ENCODE measurements around the gene SUFU. TPM values are rescaled to one million over a fixed set of nuclear protein-coding genes. Genes with fewer than 3 reads are reported as not detected.

The SUFU gene
- total and polyA plus RNA-seq, 2 of the 13 experiments (the other 11 are each of a cell fraction or from before 2014, with no cell fraction given) = 2.9 to 5.5 TPM

- FAIRE-seq (no peak), DNase-seq (ENCODE audit: low spot score) (no peak), ATAC-seq (no peak)
- Histone ChIP-seq H3K9me3 (ENCODE audit: low read length) (no peaks in the 10 kb centered on the region), H4K20me1 (ENCODE audit: insufficient read depth, low read length) (no peaks in the 10 kb centered on the region), H3K79me2 (ENCODE audit: insufficient read depth, low read length) (no peaks in the 10 kb centered on the region), H3K36me3 (replicated peaks in 1 of 2; ENCODE audit: control insufficient read depth in 1 of 2, insufficient read depth in 2 of 2, low read length in 2 of 2) (peaks cover 6 to 35% of the 10 kb centered on the region in 2 experiments), H3K27ac (ENCODE audit: extremely low read length, insufficient read depth, low read length) (no peak overlapping the region), H3K4me3 (replicated peaks in 1 of 3; ENCODE audit: insufficient read depth in 1 of 3, low read depth in 2 of 3, low read length in 3 of 3) (no peak overlapping the region), H3K4me1 (ENCODE audit: insufficient read depth, low read length) (peaks cover 10% of the 10 kb centered on the region), H3K27me3 (ENCODE audit: control insufficient read depth in 1 of 2, insufficient read depth in 2 of 2, low read length in 2 of 2) (no peaks in the 10 kb centered on the region), H3K4me2 (ENCODE audit: low read depth, low read length) (no peak overlapping the region), H3K9ac (ENCODE audit: insufficient read depth, low read depth, low read length) (no peak overlapping the region), H2AFZ (ENCODE audit: low read length) (no peak overlapping the region)
- no TSS peak for BruUV-seq (replicated peaks)
- WGBS (ENCODE audit: low lambda C conversion rate) = 100% methylated on average over 3 of the region's 3 CpGs
- in situ Hi-C loops (cut with HindIII; ENCODE audit: extremely low pct_ligation_motif_present, low pct_unique_long_range_greater_than_20kb) (no loop called here), intact Hi-C loops (cut with micrococcal nuclease; ENCODE audit: unreplicated experiment) (no loop called here)
- POLR2A ChIA-PET = no interaction called here
- CTCF ChIA-PET (ENCODE audit: low intra/inter-chr PET ratio, low total read pairs) = no interaction called here
- TF ChIP-seq ZBED4 (CRISPR knock-in tag; IDR thresholded peaks at IDR 0.05; ENCODE audit: borderline replicate concordance) (no peak), DRAP1 (CRISPR knock-in tag; IDR thresholded peaks at IDR 0.05) (no peak), HMGA1 (CRISPR knock-in tag; conservative IDR thresholded peaks at IDR 0.05) (no peak), PHF5A (CRISPR knock-in tag; IDR thresholded peaks at IDR 0.05; ENCODE audit: low read depth, unreplicated experiment) (no peak), ZBTB49 (CRISPR knock-in tag; IDR thresholded peaks at IDR 0.05; ENCODE audit: borderline replicate concordance) (no peak), MAX (IDR thresholded peaks at IDR 0.05) (no peak), JUNB (CRISPR knock-in tag; IDR thresholded peaks at IDR 0.05; ENCODE audit: borderline replicate concordance) (no peak), RELA (CRISPR knock-in tag; IDR thresholded peaks at IDR 0.05) (no peak), ZNF30 (CRISPR knock-in tag; IDR thresholded peaks at IDR 0.05) (no peak), ZNF577 (CRISPR knock-in tag; IDR thresholded peaks at IDR 0.05; ENCODE audit: borderline replicate concordance, low read depth) (no peak), ZNF17 (CRISPR knock-in tag; IDR thresholded peaks at IDR 0.05) (no peak), BCL6 (CRISPR knock-in tag; IDR thresholded peaks at IDR 0.05) (no peak), SNAPC5 (CRISPR knock-in tag; IDR thresholded peaks at IDR 0.05; ENCODE audit: borderline replicate concordance) (no peak), ATF4 (CRISPR knock-in tag; IDR thresholded peaks at IDR 0.05) (no peak), ZNF691 (CRISPR knock-in tag; IDR thresholded peaks at IDR 0.05; ENCODE audit: borderline replicate concordance, low read depth) (no peak)
Measured at GRCh38 chr10:102515724-102516123, 12.0 kb downstream of the SUFU start.

All from HepG2 (cell line).